ENCODE measurements around the gene FANCG.
A peak's percentile ranks its signal among the peaks of the same experiment; 100 is the strongest.

FANCG gene

DNA sequence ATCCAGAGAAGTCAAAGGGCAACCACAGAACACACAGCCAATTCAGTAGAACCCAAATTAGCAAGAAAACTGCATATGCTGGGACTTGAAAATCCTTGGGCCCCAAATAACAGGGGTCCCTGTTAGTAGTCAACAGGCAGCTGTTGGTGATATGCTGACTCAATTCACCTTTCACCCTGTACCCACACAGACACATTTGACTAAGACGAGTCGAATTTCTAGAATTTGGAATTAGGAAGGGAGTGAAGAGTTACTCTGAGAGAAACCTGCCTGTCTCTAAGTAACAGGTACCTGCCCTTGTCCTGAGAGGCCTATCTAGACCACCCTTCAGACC is 6.5 kb downstream of the FANCG start:
- Histone ChIP-seq H3F3A (ENCODE audit: low read depth) (peaks cover 10% of the 10 kb centered on the region), H2AFZ (ENCODE audit: low read length) (no peak overlapping the region), H3K79me2 (ENCODE audit: insufficient read depth, low read length) (peaks cover 66% of the 10 kb centered on the region), H3K4me3 (ENCODE audit: low read length, poor library complexity, severe bottlenecking) (peak overlapping the region; percentile 95), H3K4me1 (ENCODE audit: insufficient read depth, low read length, poor library complexity, severe bottlenecking) (peaks cover 55% of the 10 kb centered on the region), H3K4me2 (ENCODE audit: low read depth, low read length, poor library complexity, severe bottlenecking) (peak overlapping the region; percentile 55), H3K36me3 (ENCODE audit: insufficient read depth, low read length) (peaks cover 9% of the 10 kb centered on the region; the same call in 1 of the 2 replicates), H3K9me3 (ENCODE audit: insufficient read depth, low read depth, low read length) (no peaks in the 10 kb centered on the region), H3K27me3 (ENCODE audit: insufficient read depth, low read length, poor library complexity, severe bottlenecking) (no peaks in the 10 kb centered on the region), H3K9ac (ENCODE audit: low read depth, low read length, poor library complexity, severe bottlenecking) (peak overlapping the region; percentile 39), H4K20me1 (ENCODE audit: insufficient read depth, low read length, poor library complexity, severe bottlenecking) (peaks cover 45% of the 10 kb centered on the region), H3K9me2 (replicated peaks; ENCODE audit: low read depth, low read length) (no peaks in the 10 kb centered on the region)
- no peak for TF ChIP-seq EZH2phosphoT487 (IDR thresholded peaks at IDR 0.05; ENCODE audit: borderline replicate concordance)
- TF ChIP-seq, protein P1, sequence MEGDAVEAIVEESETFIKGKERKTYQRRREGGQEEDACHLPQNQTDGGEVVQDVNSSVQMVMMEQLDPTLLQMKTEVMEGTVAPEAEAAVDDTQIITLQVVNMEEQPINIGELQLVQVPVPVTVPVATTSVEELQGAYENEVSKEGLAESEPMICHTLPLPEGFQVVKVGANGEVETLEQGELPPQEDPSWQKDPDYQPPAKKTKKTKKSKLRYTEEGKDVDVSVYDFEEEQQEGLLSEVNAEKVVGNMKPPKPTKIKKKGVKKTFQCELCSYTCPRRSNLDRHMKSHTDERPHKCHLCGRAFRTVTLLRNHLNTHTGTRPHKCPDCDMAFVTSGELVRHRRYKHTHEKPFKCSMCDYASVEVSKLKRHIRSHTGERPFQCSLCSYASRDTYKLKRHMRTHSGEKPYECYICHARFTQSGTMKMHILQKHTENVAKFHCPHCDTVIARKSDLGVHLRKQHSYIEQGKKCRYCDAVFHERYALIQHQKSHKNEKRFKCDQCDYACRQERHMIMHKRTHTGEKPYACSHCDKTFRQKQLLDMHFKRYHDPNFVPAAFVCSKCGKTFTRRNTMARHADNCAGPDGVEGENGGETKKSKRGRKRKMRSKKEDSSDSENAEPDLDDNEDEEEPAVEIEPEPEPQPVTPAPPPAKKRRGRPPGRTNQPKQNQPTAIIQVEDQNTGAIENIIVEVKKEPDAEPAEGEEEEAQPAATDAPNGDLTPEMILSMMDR (conservative IDR thresholded peaks at IDR 0.05; ENCODE audit: low read length) = no peak

- Histone ChIP-seq H3K4me1 (ENCODE audit: insufficient read depth, low read length, poor library complexity, severe bottlenecking) (peaks cover 55% of the 10 kb centered on the region), H3K4me2 (ENCODE audit: low read depth, low read length, poor library complexity, severe bottlenecking) (peak within 1 kb of the TSS; percentile 99), H4K20me1 (ENCODE audit: insufficient read depth, low read length, poor library complexity, severe bottlenecking) (peaks cover 51% of the 10 kb centered on the region), H3K9me3 (ENCODE audit: insufficient read depth, low read depth, low read length) (no peaks in the 10 kb centered on the region), H3K79me2 (ENCODE audit: insufficient read depth, low read length) (peaks cover 66% of the 10 kb centered on the region), H3K36me3 (ENCODE audit: insufficient read depth, low read length) (peaks cover 14% of the 10 kb centered on the region; the same call in 1 of the 2 replicates), H2AFZ (ENCODE audit: low read length) (0 out of 2 replicates have a peak within 1 kb of the TSS, but pooled peaks have one; percentile 39), H3K9me2 (replicated peaks; ENCODE audit: low read depth, low read length) (no peaks in the 10 kb centered on the region), H3K9ac (ENCODE audit: low read depth, low read length, poor library complexity, severe bottlenecking) (peak within 1 kb of the TSS; percentile 94), H3K27me3 (ENCODE audit: insufficient read depth, low read length, poor library complexity, severe bottlenecking) (no peaks in the 10 kb centered on the region), H3K4me3 (ENCODE audit: low read length, poor library complexity, severe bottlenecking) (peak within 1 kb of the TSS; percentile 95), H3F3A (ENCODE audit: low read depth) (peaks cover 10% of the 10 kb centered on the region)
- no peak for TF ChIP-seq EZH2phosphoT487 (IDR thresholded peaks at IDR 0.05; ENCODE audit: borderline replicate concordance)
- TF ChIP-seq, protein P1 (conservative IDR thresholded peaks at IDR 0.05; ENCODE audit: low read length) = no peak
These were observed 7.1 kb downstream of the FANCG start, which contains the start of gene VCP for GRCh38 chr9:35072461-35073278. VCP (minus strand) TSS chr9:35072625; CDS start chr9:35072353, 272 bp downstream.

- Histone ChIP-seq H3K9me3 (ENCODE audit: insufficient read depth, low read depth, low read length) (no peaks in the 10 kb centered on the region), H3K9ac (ENCODE audit: low read depth, low read length, poor library complexity, severe bottlenecking) (peak overlapping the region; percentile 94), H3K4me1 (ENCODE audit: insufficient read depth, low read length, poor library complexity, severe bottlenecking) (peaks cover 53% of the 10 kb centered on the region), H3K4me2 (ENCODE audit: low read depth, low read length, poor library complexity, severe bottlenecking) (peak overlapping the region; percentile 99), H3K9me2 (replicated peaks; ENCODE audit: low read depth, low read length) (no peaks in the 10 kb centered on the region), H3K79me2 (ENCODE audit: insufficient read depth, low read length) (peaks cover 66% of the 10 kb centered on the region), H2AFZ (ENCODE audit: low read length) (no peak overlapping the region), H4K20me1 (ENCODE audit: insufficient read depth, low read length, poor library complexity, severe bottlenecking) (peaks cover 54% of the 10 kb centered on the region), H3K4me3 (ENCODE audit: low read length, poor library complexity, severe bottlenecking) (peak overlapping the region; percentile 95), H3K36me3 (ENCODE audit: insufficient read depth, low read length) (peaks cover 22% of the 10 kb centered on the region; the same call in 1 of the 2 replicates), H3K27me3 (ENCODE audit: insufficient read depth, low read length, poor library complexity, severe bottlenecking) (no peaks in the 10 kb centered on the region), H3F3A (ENCODE audit: low read depth) (peaks cover 10% of the 10 kb centered on the region)
- TF ChIP-seq EZH2phosphoT487 (IDR thresholded peaks at IDR 0.05; ENCODE audit: borderline replicate concordance) = no peak
- TF ChIP-seq, protein P1 (conservative IDR thresholded peaks at IDR 0.05; ENCODE audit: low read length) = peak; percentile 37; the same call in 1 of the 2 replicates
These were observed 7.8 kb downstream of the FANCG start for GRCh38 chr9:35071814-35072460.
